ENCODE data around the gene RABL2B.
A peak's percentile ranks its signal among the peaks of the same experiment; 100 is the strongest.

The RABL2B gene

DNA sequence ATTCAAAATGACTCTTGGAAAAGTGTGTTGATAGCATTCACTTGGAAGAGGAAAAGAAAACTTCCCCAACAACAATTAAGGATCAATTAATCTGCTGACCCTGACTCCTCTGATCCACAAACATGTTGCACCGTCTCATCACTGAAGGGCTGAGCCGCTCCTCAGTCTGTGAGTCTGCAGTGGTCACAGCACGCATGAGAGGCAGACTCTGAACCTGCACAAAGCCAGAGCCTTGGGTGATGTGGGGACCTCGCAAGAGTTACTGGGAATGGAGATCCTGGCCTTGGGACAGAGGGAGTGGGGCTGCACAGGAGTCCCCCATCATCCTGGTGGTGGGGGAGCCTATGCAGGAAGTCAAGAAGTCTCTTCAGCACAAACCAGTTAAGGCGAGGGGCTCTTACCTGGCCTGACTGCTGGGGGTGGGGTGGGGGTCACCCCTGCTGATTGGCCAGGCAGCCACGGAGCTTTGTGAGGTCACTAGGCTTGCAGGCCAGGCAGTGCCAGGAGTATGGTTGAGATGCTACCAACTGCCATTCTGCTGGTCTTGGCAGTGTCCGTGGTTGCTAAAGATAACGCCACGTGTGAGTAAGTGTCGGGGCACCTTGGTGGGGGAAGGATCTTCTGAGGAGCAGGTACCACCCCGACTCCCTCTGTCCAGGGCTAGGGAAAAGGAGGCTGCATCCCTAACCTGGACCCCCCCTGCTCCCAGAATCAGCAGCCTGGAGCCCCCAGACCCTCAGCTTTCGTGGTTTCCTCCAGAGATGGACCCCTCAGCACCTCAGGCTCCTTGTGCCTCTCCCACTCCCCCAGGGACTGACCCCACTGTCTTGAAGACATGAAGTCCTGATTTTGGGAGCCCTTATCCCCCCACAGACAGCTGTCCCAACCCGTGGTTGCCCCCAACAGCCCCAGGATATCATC is 45.4 kb downstream of the RABL2B start, which contains the start of gene ACR:
Gene ACR (plus strand): TSS at position 477 of the 921 bp plus-strand sequence. CDS start 32 bp downstream, at position 509.
- no peak for DNase-seq

DNA sequence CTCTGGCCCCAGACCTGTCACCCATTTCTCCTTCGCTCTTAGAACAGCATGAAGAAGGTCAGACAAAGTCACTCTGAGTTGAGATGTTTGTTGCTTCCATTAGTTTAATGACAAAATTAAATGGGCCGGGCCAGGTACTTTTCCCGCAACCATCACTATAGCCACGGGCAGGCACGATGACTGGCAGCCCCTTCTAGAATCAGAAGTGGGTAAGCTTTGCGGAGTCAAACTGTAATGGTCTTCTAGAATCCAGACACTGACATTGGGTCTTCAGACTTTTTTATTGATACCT is 47.8 kb downstream of the RABL2B start:
- DNase-seq = no peak

DNA sequence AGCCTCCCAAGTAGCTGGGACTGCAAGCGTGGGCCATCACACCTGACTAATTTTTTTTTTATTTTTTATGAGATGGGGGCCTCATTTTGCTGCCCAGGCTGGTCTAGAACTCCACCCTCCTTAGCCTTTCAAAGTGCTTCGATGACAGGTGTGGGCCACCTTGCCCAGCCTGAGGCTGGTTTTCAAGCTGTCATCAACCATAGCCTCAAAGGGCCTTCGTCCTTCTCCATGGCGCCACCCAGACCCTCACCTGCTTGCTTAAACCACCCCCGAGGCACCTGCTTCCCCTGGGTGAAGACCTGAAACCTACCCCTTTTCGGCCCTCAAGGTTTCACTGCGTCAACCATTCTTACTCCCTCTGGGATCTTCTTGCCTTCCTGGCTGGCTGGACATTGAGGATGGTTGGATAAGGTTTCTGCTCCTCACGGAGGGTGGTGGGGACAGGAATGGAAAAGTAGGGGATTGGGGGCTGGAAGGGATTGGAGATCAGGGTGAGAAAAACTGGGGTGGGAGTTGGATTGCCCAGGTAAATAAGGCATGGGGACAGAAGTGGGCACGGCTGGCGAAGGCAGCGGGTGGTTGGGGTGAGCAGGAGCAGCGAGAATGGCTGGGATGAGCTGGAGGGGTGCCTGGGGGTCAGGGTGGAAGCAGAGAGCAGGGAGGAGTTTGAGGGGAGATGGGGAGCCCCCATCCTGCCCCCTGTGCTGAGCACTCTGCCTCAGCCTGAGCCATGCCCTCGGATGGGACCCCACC is 48.3 kb downstream of the RABL2B start:
- no peak for DNase-seq

DNA sequence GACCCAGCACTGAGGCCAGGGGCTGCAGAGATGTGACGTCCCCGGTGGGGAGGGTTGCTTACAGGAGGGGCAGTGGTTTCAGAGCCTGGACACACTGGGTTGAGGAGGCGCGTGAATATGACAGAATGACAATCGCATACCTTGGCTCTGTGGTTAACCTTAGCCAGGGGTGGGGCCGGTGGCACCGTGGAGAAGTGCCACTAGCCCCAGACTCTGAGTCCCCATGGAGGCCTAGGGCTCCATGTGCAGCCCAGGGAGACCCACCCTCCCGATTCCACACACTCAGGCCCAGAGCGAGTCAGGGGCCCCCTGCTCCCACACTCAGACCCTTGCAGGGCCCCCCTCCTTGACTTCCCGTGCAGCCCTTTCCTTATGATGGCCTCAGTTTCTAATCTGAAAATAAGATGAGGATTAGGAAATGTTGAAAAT is 49.1 kb downstream of the RABL2B start:
- DNase-seq = no peak

DNA sequence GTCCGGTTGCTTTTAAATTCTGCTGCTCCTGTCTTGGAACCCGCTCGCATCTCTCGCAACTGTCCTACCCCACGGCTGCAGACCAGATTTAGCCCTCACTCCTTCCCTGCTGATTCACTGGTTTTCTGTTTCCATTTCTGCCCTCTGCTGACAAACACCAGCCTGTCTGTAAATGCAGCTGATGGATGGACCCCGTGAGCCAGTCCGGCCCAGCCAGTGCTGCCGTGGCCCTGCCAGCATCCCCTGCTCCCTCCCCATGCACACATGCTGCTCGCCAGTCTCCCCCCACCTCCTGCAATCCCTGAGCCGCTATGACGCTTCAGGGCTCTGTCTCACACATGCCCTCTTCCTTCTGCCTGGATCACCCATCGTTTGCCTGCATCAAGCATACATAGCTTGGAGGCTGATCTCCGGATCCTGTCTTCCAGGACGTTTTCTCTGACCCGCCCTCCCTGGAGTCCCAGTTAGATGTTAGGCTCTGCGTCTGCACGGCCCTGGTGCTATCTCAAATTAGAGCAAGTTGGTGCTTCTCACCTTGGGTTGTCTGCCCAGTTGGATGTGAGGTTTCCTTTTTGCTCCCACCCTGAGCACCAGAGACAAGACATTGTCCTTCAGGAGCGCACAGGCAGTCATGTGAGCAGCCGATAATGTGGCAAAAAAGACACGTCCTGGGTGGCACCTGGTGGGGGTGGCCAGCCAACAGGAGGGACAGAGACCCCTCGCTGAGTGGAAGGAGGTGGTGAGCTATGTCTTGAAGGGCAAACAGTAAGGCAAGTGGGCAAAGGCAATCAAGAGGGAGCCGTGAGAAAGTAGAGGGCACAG is 49.7 kb downstream of the RABL2B start:
- no peak for DNase-seq

DNA sequence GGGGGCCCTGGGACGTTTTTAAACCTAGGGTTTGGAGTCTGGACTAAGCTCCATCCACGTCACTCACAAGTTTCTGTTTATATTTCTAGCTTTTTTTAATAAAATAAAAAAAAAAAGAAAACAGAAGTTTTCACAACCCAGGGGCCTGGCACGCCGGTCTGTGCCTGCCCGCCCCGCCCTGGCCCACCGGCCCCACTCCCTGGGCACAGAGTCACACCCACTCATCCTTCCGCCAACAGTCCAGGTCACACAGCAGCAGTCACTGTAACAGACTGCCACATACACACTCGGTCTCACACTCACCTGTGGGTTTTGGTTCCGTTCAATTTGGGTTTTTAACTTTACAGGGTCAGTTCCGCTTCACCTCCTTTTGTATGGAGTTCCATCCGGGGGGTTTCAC is 50.8 kb downstream of the RABL2B start:
- no peak for DNase-seq

DNA sequence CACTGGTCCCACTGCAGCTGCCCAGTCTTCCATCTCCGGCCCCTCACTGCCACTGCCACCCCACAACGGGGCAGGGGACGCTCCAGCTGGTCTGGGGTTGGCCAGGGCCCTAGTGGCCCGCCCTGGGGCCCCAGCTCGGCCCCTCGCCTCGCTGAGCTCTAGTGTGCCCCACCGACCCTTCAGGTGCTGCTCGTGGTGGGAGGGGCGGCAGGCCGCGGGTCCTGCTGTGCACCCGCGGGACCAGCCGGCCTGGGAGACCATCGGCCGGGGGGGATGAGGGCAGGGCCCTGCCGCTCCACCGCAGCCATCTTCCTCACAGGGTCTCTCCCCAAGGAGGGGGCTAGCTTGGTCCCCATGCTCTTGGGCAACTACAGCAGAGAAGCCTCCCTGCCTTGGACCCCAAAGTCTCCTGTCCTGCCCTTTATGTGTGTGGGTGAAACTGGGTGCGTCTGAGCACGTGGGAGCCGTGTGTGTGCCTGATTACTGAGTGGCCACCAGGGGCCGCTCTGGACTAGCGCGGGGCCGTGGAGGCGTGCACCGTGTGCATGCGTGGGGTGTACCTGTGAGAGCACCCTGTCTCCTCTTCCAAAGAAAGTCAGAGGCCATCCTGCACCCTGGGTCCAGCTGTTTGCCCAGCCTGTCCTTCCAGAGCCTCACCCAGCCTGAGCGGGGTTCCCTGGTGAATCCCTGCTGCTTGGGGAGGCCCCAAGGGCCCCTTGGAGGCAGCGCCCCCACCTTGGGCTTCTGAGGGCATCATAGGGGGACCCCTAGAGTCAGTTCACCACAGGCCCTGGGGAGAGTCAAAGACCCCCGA is 51.4 kb downstream of the RABL2B start:
- DNase-seq = no peak

DNA sequence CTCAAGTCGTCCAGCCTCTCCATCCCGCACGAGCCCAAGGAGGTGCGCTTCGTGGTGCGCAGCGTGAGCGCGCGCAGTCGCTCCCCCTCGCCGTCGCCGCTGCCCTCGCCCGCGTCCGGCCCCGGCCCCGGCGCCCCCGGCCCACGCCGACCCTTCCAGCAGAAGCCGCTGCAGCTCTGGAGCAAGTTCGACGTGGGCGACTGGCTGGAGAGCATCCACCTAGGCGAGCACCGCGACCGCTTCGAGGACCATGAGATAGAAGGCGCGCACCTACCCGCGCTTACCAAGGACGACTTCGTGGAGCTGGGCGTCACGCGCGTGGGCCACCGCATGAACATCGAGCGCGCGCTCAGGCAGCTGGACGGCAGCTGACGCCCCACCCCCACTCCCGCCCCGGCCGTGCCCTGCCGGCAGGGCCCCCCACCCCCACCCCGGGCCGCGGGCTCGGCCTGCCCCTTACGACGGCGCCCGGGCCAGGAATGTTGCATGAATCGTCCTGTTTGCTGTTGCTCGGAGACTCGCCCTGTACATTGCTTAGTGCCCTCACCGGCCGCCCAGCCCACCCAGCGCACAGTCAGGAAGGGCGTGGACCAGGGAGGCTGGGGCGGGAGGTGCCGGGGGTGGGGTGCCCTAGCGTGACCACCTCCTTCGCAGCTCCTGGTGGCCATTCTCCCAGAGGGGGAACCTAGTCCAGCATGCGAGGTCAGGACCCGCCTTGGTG is 52.3 kb downstream of the RABL2B start:
- DNase-seq = no peak

DNA sequence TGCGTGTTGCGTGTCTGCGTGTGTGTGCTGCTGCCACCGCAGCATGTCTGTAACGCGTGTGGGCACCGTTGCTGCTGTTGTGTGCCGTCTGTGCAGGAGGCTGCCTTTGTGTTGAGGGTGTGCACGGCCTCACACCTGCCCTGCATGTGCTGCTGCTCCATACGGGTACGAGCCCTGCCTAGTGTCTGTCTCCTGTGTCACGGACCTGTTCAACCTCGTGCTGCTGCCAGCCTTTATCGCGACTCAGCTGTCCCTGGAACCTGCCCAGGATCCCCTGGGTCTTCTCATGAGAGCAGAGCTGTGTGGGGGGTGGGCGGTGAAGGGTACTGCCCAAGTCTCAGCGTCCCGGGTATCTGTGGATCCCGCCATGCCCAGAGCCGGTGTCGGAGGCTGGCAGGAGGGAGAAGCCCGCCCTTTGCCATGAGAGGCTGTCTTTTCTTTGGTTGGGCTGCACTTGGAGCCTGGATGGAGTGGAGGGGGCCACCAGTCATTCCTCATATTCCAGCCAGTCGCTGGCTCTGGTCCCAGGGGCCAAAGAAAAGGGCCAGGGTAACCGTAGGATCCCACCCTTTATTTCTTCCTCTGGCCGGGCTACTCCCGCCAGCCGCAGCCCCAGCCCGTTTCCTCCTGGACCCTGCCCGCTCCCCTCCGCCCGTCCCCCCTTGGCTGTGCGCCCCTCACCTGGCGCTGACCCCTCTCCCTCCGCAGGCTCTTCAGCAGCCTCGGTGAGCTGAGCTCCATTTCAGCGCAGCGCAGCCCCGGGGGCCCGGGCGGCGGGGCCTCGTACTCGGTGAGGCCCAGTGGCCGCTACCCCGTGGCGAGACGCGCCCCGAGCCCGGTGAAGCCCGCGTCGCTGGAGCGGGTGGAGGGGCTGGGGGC is 53.2 kb downstream of the RABL2B start:
- no peak for DNase-seq

DNA sequence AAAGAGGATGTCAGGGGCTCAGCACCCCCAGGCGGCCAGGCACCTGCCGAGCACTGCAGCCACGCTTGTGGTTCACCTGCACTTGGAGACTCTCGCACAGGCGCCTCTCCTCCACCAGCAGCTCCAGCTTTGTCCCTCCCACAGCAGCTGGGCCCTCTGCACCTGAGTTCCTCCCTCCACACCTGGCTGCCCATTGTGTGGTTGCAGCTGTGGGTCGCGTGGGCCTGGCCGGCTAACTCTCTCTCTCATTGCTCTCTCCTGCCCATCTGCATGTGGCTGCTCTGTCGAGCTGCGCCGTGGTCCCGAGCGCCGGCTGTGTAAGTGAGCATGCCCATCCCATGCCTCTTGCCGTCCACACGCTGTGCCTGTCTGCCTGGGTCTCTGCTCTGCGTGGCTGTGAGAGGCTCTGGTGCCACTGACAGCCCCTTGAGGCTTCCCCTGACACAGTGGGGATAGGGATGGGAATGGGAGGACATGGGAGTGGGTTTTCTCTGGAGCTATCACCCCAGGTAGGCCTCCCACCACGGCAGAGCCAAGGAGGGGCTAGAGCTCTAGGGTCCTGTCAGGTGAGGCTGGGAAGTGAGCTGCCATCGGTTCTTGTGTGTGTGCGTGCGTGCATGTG is 53.9 kb downstream of the RABL2B start:
- peak; percentile 75 for DNase-seq

DNA sequence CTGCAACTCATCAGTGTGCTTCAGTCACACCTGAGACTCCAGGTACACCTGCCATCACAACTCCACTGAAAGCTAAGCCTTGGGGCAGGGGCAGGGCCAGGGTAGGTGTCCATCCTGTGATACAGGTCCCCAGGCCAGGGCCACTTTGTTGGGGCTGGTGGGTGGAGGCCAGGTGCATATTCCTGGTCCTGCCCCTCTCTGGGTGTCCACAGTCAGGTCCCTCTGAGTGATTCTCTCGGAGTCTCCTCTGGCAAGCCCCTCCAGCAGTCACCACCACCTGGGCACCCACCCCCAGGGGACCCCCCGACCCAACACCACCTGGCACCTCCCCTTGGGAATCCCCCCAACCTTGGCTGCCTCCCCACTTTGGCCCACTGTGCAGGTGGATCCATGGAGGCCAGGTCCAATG is 54.9 kb downstream of the RABL2B start:
- no peak for DNase-seq

DNA sequence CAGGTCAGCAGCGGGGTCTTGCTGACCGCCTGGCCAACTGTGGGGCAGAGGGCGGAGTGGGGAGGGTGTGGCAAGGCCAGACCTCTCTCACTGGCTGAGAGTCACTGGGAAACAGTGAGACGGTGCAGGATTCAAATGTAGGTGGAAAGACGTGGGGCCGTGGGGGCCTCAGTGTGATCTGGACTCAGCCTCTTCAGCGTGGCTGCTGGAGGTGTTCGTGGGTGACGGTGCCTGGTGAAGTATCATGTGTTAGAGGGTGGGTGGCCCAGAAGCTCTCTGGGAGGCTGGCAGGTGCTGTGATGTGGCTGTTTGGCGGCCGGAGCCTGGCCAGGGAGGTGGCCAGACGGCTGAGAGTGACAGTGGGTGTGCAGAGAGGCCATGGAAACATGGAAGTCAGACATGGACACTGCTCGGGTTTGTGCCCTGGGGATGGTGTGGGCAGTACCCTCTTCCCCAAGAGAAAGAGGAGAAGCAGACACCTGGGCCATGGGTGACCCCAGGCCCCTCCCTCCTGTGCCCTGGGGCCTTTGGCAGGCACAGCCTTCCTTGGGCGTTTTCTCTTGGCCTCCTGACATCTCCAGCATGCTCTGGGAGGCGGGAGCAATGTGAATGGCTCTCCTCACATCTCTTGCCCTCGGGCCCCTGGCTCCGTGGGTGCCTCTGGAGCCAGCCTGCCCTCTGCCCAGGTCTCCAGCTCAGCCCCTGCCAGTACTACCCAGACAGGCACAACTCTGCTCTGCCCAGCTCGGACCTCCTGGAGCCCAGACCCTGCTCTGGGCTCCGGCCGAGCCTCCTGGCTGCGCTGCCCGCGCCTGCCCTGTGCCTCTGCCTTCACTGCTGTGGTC is 55.5 kb downstream of the RABL2B start:
- DNase-seq = no peak

DNA sequence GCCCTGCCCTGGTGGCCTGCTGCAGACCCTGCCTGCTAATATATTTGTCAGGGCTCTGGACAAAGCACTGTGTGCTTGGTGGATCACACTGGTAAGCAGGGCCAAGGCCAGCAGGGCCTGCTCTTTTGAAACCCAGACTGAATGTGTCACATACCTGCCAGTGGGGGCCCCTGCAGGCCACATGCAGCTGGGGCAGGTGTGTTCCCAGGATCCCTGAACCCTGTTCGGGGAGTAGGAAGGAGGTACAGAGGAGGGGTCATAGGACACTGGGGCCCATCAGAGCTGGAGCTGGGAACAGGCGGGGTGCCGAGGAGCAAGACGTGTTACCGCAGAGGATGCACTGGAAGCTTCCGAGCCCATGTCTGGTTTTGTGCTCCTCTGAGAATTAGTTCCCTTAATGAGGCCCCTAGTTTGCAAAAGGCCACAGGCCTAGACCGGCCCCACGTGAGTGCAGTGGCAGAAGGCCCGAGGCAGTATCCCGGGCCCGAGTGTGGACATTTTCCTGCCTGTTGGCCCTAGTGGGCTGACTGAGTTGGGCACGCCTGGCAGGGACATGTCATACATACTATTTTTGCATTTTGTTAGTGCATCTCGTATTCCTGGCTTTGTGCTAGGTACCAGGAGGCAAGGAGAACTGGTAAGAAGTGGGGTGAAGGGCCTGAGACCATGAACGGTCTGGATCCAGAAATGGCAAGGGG is 56.6 kb downstream of the RABL2B start:
- DNase-seq = no peak

DNA sequence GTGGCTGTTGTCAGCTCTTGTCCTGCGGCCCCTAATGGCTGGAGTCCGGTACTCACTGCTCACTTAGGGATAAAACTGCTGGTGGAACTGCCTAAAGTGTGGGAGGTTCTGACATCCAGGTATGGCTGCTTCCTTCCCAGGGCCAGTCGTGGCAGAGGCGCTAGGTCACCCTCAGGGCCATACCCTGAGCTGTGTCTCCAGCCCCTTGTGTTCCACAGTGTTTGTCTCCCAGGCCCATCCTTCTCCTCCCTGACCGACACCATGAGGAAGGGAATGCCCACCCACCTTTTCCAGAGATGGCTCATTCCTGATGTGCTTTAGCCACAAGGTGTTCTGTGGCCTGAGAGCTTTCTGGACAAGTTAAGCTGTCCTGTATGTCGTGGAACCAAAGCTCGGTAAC is 57.8 kb downstream of the RABL2B start:
- no peak for DNase-seq

DNA sequence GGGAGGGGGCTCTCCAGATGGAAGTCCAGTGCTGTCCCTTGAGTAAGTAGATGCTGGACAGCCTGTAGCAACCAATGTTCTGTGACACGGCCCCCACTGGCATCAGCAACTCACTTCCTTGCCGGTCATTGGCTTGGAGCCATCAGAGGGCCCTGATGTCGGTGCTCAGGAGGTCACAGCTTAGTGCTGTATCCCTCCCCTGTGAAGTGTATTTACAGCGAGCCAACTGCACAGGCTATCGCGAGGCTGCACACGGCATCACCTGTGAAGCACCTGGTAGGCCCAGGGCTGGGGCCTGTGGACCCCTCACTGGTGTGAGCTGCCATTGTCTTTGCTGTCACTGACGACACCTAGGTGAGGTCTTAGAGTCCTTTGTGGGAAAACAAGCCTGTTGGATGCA is 58.8 kb downstream of the RABL2B start:
- no peak for DNase-seq

DNA sequence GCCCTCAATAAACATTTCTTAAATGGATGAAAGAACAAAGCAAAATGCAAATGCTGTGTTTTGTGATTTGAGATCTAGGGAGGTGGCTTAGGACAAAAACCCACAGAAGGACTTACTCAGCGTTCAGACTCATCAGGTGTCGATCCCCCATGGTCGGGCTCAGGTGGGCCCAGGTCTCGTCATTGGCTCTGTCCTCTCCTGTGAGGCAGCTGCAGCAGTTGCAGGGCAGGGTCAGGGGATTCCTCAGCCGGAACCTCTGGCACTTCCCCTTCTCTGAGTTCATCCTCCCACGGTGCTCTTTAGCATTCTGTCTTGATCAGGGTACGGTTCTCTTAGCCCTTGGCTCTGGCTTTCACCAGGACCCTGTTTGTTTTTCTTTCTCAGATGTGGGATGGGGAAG is 59.4 kb downstream of the RABL2B start:
- no peak for DNase-seq

DNA sequence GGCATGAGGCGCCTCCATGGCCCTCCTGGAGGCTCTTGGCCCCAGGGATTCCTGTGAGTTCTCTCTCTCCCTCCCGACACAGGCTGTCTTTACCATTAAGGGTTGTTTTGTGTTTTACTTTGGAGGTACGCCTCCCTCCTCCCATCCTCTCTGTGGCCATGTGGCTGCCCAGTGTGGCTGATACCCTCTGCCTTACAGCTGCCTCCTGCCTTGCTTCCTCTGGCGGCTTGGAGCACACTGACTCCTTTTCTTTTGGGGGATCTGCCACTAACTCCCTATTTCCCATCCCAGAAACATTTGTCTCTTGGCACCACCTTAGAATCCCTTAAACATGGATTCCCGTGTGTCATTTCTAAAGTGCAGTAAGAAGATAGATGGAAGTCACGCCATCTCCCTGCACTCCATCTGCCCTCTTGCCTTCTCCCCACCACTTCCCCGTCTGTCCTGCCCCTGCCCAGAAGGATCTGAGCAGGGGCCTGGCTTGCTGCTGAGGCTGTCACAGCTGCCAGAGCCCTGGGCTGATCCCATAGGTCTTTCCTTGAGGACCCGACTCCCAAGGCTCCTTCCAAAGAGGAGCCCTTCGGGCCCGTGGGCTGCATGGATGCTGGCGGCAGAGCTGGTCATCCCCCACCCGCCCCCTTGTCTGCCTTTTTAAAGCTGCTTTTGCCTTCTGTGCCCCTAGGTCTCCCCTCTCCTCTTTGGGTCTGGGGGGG is 60.6 kb downstream of the RABL2B start:
- DNase-seq = no peak

All from NCI-H146 (cell line).